Ishikawa (cell line): Measurements from ENCODE around the gene KMT5C.

Source experiments
- CEBPB ChIP-seq: IDR thresholded peaks from 2 replicates; pipeline ENCODE4 v1.6.1; 2012
- CREB1 ChIP-seq: IDR thresholded peaks from 2 replicates; pipeline ENCODE4 v1.6.1; 2012; ENCODE audit warnings: low read depth
- EGR1 ChIP-seq: IDR thresholded peaks from 2 replicates; pipeline ENCODE4 v1.6.1; 2012
- MAX ChIP-seq: IDR thresholded peaks from 2 replicates; pipeline ENCODE4 v1.6.1; 2012
- NFIC ChIP-seq: IDR thresholded peaks from 2 replicates; pipeline ENCODE4 v1.6.1; 2012
- RAD21 ChIP-seq: IDR thresholded peaks from 2 replicates; pipeline ENCODE4 v1.6.1; 2012; ENCODE audit warnings: low read depth
- REST ChIP-seq: IDR thresholded peaks from 2 replicates; pipeline ENCODE4 v1.6.1; 2012; ENCODE audit warnings: low read depth, mild to moderate bottlenecking
- TAF1 ChIP-seq: IDR thresholded peaks from 2 replicates; pipeline ENCODE4 v1.6.1; 2012; ENCODE audit warnings: low read depth, mild to moderate bottlenecking
- ZBTB7A ChIP-seq: IDR thresholded peaks from 2 replicates; pipeline ENCODE4 v1.6.1; 2012; ENCODE audit warnings: low read depth

Gene KMT5C

GRCh38 chr19:55391702-55392615 lies 52.3 kb downstream of the KMT5C start:
- TF ChIP-seq CREB1 (no peak), CEBPB (0 out of 2 replicates have a peak, but pooled peaks have one; percentile 17)

- TF ChIP-seq CREB1 = no peak
- TF ChIP-seq TAF1 = no peak
- TF ChIP-seq EGR1 = no peak
- no peak for TF ChIP-seq REST
- no peak for TF ChIP-seq ZBTB7A
- TF ChIP-seq NFIC = no peak
- TF ChIP-seq MAX = no peak
- TF ChIP-seq RAD21 = no peak
These were observed 53.4 kb downstream of the KMT5C start for GRCh38 chr19:55392820-55393761.
